ENCODE measurements around the gene EFCAB13. TPM values are rescaled to one million over a fixed set of nuclear protein-coding genes. Genes with fewer than 3 reads are reported as not detected.
"Not testable (repeated sequence)": the region's sequence is repeated elsewhere in the genome, so short reads cannot be mapped to it uniquely, and the experiment has no call there.

EFCAB13 gene
- total RNA-seq, 1 experiment from 2014 or later, result 2.7 TPM

DNA sequence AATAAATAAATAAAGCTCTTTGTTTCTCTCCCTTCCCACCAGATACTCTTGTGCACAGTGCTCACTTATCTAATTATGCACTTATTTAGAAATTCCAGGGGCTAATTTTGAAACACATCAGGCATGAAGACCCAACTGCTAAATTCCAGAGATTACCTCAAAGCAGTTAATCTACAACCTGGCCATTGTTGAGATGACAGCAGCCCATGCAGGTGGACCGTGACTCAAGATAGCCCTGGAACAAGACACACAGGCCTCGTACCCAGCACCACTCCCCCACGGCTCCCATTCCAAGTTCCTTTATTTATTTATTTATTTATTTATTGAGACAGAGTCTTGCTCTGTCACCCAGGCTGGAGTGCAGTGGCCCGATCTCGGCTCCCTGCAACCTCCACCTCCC is 147.1 kb downstream of the EFCAB13 start:
- Histone ChIP-seq H3K27ac (ENCODE audit: low read length) (no peak overlapping the region), H3K36me3 (ENCODE audit: low read depth, low read length) (peaks cover 10% of the 10 kb centered on the region; the same call in 1 of the 2 replicates), H2AFZ (ENCODE audit: low read length) (no peak overlapping the region), H3K4me1 (ENCODE audit: insufficient read depth, low read length) (no peaks in the 10 kb centered on the region), H3K4me2 (ENCODE audit: low read length) (no peak overlapping the region), H3K9me2 (replicated peaks; ENCODE audit: low read length) (no peaks in the 10 kb centered on the region), H3K79me2 (ENCODE audit: low read length) (no peaks in the 10 kb centered on the region), H4K20me1 (ENCODE audit: low read length) (no peaks in the 10 kb centered on the region), H3K9ac (ENCODE audit: low read length) (no peak overlapping the region), H3K4me3 (ENCODE audit: low read length) (no peak overlapping the region), H3K9me3 (ENCODE audit: low read length) (no peaks in the 10 kb centered on the region), H3F3A (ENCODE audit: low read length, unreplicated experiment) (no peaks in the 10 kb centered on the region), H3K27me3 (ENCODE audit: low read length) (no peaks in the 10 kb centered on the region)
- DNase-seq (no peak), ATAC-seq (no peak)
- CTCF ChIA-PET, result no interaction called here
- POLR2A ChIA-PET (ENCODE audit: unreplicated experiment), result no interaction called here
- TF ChIP-seq EZH2 (IDR thresholded peaks at IDR 0.05; ENCODE audit: low read length, unreplicated experiment), result no peak
- TF ChIP-seq, protein P1, sequence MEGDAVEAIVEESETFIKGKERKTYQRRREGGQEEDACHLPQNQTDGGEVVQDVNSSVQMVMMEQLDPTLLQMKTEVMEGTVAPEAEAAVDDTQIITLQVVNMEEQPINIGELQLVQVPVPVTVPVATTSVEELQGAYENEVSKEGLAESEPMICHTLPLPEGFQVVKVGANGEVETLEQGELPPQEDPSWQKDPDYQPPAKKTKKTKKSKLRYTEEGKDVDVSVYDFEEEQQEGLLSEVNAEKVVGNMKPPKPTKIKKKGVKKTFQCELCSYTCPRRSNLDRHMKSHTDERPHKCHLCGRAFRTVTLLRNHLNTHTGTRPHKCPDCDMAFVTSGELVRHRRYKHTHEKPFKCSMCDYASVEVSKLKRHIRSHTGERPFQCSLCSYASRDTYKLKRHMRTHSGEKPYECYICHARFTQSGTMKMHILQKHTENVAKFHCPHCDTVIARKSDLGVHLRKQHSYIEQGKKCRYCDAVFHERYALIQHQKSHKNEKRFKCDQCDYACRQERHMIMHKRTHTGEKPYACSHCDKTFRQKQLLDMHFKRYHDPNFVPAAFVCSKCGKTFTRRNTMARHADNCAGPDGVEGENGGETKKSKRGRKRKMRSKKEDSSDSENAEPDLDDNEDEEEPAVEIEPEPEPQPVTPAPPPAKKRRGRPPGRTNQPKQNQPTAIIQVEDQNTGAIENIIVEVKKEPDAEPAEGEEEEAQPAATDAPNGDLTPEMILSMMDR (conservative IDR thresholded peaks at IDR 0.05; ENCODE audit: low read depth, low read length), result no peak
- no peak for TF ChIP-seq EZH2phosphoT487 (IDR thresholded peaks at IDR 0.05; ENCODE audit: borderline replicate concordance, low read length)
- no TSS peak for BruUV-seq (replicated peaks)
- intact Hi-C loops (cut with micrococcal nuclease), result no loop called here

DNA sequence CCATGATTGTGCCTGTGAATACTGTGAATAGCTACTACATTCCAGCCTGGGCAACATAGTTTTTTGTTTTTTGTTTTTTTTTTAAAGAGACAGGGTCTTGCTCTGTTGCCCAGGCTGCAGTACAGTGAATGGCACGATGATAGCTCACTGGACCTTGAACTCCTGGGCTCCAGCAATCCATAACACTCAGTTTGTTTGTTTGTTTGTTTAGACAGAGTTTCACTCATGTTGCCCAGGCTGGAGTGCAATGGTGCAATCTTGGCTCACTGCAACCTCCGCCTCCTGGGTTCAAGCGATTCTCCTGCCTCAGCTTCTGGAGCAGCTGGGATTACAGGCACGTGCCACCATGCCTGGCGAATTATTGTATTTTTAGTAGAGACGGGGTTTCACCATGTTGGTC is 148.3 kb downstream of the EFCAB13 start:
- H3K79me2 ChIP-seq (ENCODE audit: low read length); H3K27me3 ChIP-seq (ENCODE audit: low read length); H3K9me3 ChIP-seq (ENCODE audit: low read length); H3K9me2 ChIP-seq (replicated peaks; ENCODE audit: low read length); DNase-seq; H3K27ac ChIP-seq (ENCODE audit: low read length); H2AFZ ChIP-seq (ENCODE audit: low read length); POLR2A ChIA-PET (ENCODE audit: unreplicated experiment); H4K20me1 ChIP-seq (ENCODE audit: low read length); H3K4me2 ChIP-seq (ENCODE audit: low read length); CTCF ChIA-PET; BruUV-seq (replicated peaks); ATAC-seq; H3K4me1 ChIP-seq (ENCODE audit: insufficient read depth, low read length); intact Hi-C loops (cut with micrococcal nuclease); H3K9ac ChIP-seq (ENCODE audit: low read length); H3F3A ChIP-seq (ENCODE audit: low read length, unreplicated experiment); H3K4me3 ChIP-seq (ENCODE audit: low read length): not testable (repeated sequence)
- H3K36me3 ChIP-seq (ENCODE audit: low read depth, low read length), result peaks cover 14% of the 10 kb centered on the region

Other genes starting within 250 kb of the EFCAB13 start
- gene CDC27, start 134.7 kb upstream of the EFCAB13 start, total RNA-seq (2014; rRNA removed), result 149 and 167 TPM in 2 replicates
- gene MYL4, start 114.6 kb upstream of the EFCAB13 start, total RNA-seq (2014; rRNA removed), result 1.6 and 2.2 TPM in 2 replicates
- gene ITGB3, start 70.1 kb upstream of the EFCAB13 start, total RNA-seq (2014; rRNA removed), result 0.36 and 0.69 TPM in 2 replicates
- gene NPEPPS, start 207.2 kb downstream of the EFCAB13 start, total RNA-seq (2014; rRNA removed), result 112 and 124 TPM in 2 replicates